K562 (cell line): ENCODE data around the gene SPHK1. TPM values are rescaled to one million over a fixed set of nuclear protein-coding genes. Genes with fewer than 3 reads are reported as not detected.

Experiments used
- ATAC-seq: fragments of 200-7000 bp; cut with Tn5 transposase; 3 replicates; pipeline ENCODE4 v1.9.1; 2020; ENCODE audit warnings: moderate library complexity
- BruUV-seq: library from RNA; stranded (reverse); fragments of 400-500 nt; replicated peaks from 2 replicates; lab custom pipeline; 2021; lab: Mats Ljungman, UMichigan
- CTCF ChIA-PET: fragments of 300-600 bp; formaldehyde crosslinking; extraction: SDS; loops from one replicate; lab custom pipeline; 2021; ENCODE audit warnings: low intra/inter-chr PET ratio; lab: Yijun Ruan, JAX
- POLR2A ChIA-PET: fragments of 300-600, 350-650 bp; sonication (Branson Sonifier 250); formaldehyde crosslinking; extraction: SDS; loops from one replicate; lab custom pipeline; 2021; ENCODE audit warnings: antibody characterized with exemption, inconsistent platforms; lab: Yijun Ruan, JAX
- DNase-seq, 4 experiments: peaks; one replicate each; pipeline versions ENCODE4 v3.0.0 to v3.0.0-alpha.2; 2011 to 2018; ENCODE audit warnings: low spot score in 3 of 4, mixed read lengths in 3 of 4; ENCODE audit errors: extremely low read depth in 1 of 4
- FAIRE-seq: peaks from 2 replicates; lab custom pipeline; 2011; peaks lifted over from hg19 to GRCh38; lab: Jason Lieb, UNC
- H2AFZ ChIP-seq: 2 replicates; pipeline ENCODE4 v1.6.0; 2011; ENCODE audit warnings: low read depth, low read length, control low read depth, inconsistent platforms
- H3K27ac ChIP-seq: fragments of 200-600 bp; 3 replicates; pipeline ENCODE4 v1.8.0; 2011; ENCODE audit warnings: low read depth, mild to moderate bottlenecking, control low read depth, inconsistent platforms, low read length, moderate library complexity, mixed read lengths; ENCODE audit errors: extremely low read depth
- H3K27me3 ChIP-seq, 2 experiments: fragments of 300-600 bp in 1 of 2; 2 replicates in 1 of 2; 3 replicates in 1 of 2; pipeline versions ENCODE4 v1.6.0 to v1.8.0; 2011; ENCODE audit warnings: inconsistent platforms in 2 of 2, low read length in 2 of 2, mild to moderate bottlenecking in 1 of 2, mixed read lengths in 1 of 2, moderate library complexity in 1 of 2; ENCODE audit not compliant: control insufficient read depth in 2 of 2, insufficient read depth in 2 of 2
- H3K36me3 ChIP-seq: fragments of 300-600 bp; 3 replicates; pipeline ENCODE4 v1.8.0; 2011; ENCODE audit warnings: mild to moderate bottlenecking, low read length, inconsistent platforms; ENCODE audit not compliant: control insufficient read depth, insufficient read depth
- H3K4me1 ChIP-seq, 2 experiments: fragments of 200-600 bp in 1 of 2; replicated peaks in 1 of 2; 2 replicates in 1 of 2; 3 replicates in 1 of 2; pipeline versions ENCODE4 v1.5.1 to v1.8.0; 2011; ENCODE audit warnings: inconsistent platforms in 2 of 2, low read length in 2 of 2, mild to moderate bottlenecking in 1 of 2, mixed read lengths in 1 of 2, moderate library complexity in 1 of 2; ENCODE audit not compliant: control insufficient read depth in 2 of 2, insufficient read depth in 2 of 2
- H3K4me2 ChIP-seq: 2 replicates; pipeline ENCODE4 v1.6.1; 2011; ENCODE audit warnings: low read length, control low read depth, inconsistent platforms, mixed read lengths; ENCODE audit not compliant: insufficient read depth
- H3K4me3 ChIP-seq: fragments of 200-600 bp; sonication (generic), shearing (Covaris generic); 2 replicates; pipeline ENCODE4 v1.5.1; 2016; ENCODE audit warnings: control low read depth, inconsistent platforms
- H3K79me2 ChIP-seq: fragments of 200-600 bp; 3 replicates; pipeline ENCODE4 v1.8.0; 2011; ENCODE audit warnings: low read length, inconsistent platforms; ENCODE audit not compliant: control insufficient read depth, insufficient read depth
- H3K9ac ChIP-seq, 2 experiments: 2 replicates each; pipeline versions ENCODE4 v1.6.0 to v1.6.1; 2011; ENCODE audit warnings: low read depth in 2 of 2, low read length in 2 of 2, control low read depth in 1 of 2, inconsistent platforms in 1 of 2, mild to moderate bottlenecking in 1 of 2, mixed read lengths in 1 of 2; ENCODE audit not compliant: insufficient read depth in 1 of 2
- H3K9me1 ChIP-seq: one replicate; pipeline ENCODE4 v1.6.0; 2011; ENCODE audit warnings: inconsistent platforms, mild to moderate bottlenecking, low read length, moderate library complexity; ENCODE audit not compliant: control insufficient read depth, insufficient read depth
- H3K9me3 ChIP-seq: replicated peaks from 2 replicates; pipeline ENCODE4 v1.5.1; 2011; ENCODE audit warnings: low read depth, low read length, inconsistent platforms; ENCODE audit not compliant: control insufficient read depth, insufficient read depth
- H4K20me1 ChIP-seq: replicated peaks from 2 replicates; pipeline ENCODE4 v1.6.1; 2011; ENCODE audit warnings: low read length, inconsistent platforms, mixed read lengths; ENCODE audit not compliant: control insufficient read depth, insufficient read depth
- CHAMP1 ChIP-seq: fragments of 450-650 bp; IDR thresholded peaks from 2 replicates; pipeline ENCODE4 v1.6.1; 2016; ENCODE audit warnings: mild to moderate bottlenecking
- CHCHD3 ChIP-seq: fragments of 250-450 bp; sonication (Bioruptor Pico); IDR thresholded peaks from 2 replicates; pipeline ENCODE4 v2.1.2; 2022; ENCODE audit warnings: mild to moderate bottlenecking
- PTRF ChIP-seq: fragments of 450-650 bp; IDR thresholded peaks from 2 replicates; pipeline ENCODE4 v1.6.1; 2016; ENCODE audit warnings: mild to moderate bottlenecking, missing genetic modification characterization, missing compliant biosample characterization
- REST ChIP-seq, 2 experiments: fragments of 450-650 bp; formaldehyde crosslinking in 1 of 2; IDR thresholded peaks; 2 replicates each; pipeline versions ENCODE4 v1.4.0 to v1.6.1; 2014 to 2020; ENCODE audit warnings: mild to moderate bottlenecking in 2 of 2, borderline replicate concordance in 1 of 2, low read depth in 1 of 2
- ZNF263 ChIP-seq: sonication (generic); formaldehyde crosslinking; IDR thresholded peaks from 2 replicates; pipeline ENCODE4 v1.8.0; 2022; ENCODE audit warnings: mild to moderate bottlenecking, missing genetic modification reagents, borderline replicate concordance
- ZNF644 ChIP-seq: fragments of 200-800 bp; sonication (Bioruptor generic); IDR thresholded peaks from 2 replicates; pipeline ENCODE4 v1.6.1; 2016; ENCODE audit warnings: low read depth, missing genetic modification characterization, missing compliant biosample characterization
- WGBS: fragments of 100-300 bp; shearing (Covaris generic); methylation state at CpG from one replicate; pipeline ENCODE4 v1.1.6; 2016; ENCODE audit warnings: low coverage, mixed read lengths; ENCODE audit not compliant: insufficient coverage; ENCODE audit errors: missing lambda C conversion rate; 5-methylcytosine and 5-hydroxymethylcytosine counted together
- in situ Hi-C: fragments of 300-500 bp; cut with MboI; formaldehyde crosslinking; loops from 4 replicates; pipeline ENCODE4 v1.15.0; 2018; ENCODE audit warnings: inconsistent platforms, mixed read lengths
- intact Hi-C: fragments of 100-400 bp; cut with micrococcal nuclease; formaldehyde crosslinking; loops from 2 replicates; pipeline ENCODE4 v1.14.2; 2022
- polyA plus RNA-seq, 8 experiments: library from polyadenylated mRNA; depleted of rRNA in 4 of 8; stranded (reverse) in 5 of 8; unstranded in 3 of 8; fragments of >200 nt; fragmentation: Nextera tagmentation in 2 of 8; fragmentation: Illumina TruSeq in 1 of 8; extraction: Ambion mirVana in 2 of 8; extraction: Trizol in 1 of 8; gene quantifications; 2 replicates each; pipeline versions ENCODE4 v1.2.1 to v1.2.3, GENCODE V29; 2011 to 2014; ENCODE audit warnings: inconsistent platforms in 1 of 8, missing spikeins in 1 of 8
- total RNA-seq, 7 experiments: library from RNA; depleted of rRNA in 6 of 7; stranded (reverse); fragments of >200 nt in 6 of 7; fragmentation: Illumina TruSeq in 2 of 7; extraction: Trizol in 2 of 7; gene quantifications; 2 replicates each; pipeline versions ENCODE4 v1.2.1 to v1.2.3, GENCODE V29; 2011 to 2021; ENCODE audit warnings: low replicate concordance in 1 of 7

Gene SPHK1
- total and polyA plus RNA-seq, 9 of the 15 experiments (the other 6 are each of a cell fraction or from before 2014, with no cell fraction given), result 0.21 to 60.3 (median 14.5) TPM

- BruUV-seq, result no TSS peak
- H3K9me1 ChIP-seq, result peaks cover 18% of the 10 kb centered on the region
- peaks cover 16 to 30% of the 10 kb centered on the region in 2 experiments for H3K4me1 ChIP-seq
- peak; percentile 89 to 98 (median 93) for DNase-seq
- H3K9me3 ChIP-seq, result no peaks in the 10 kb centered on the region
- peaks cover 16% of the 10 kb centered on the region for H3K79me2 ChIP-seq
- H3K4me3 ChIP-seq, result no peak overlapping the region
- peaks cover 49% of the 10 kb centered on the region for H4K20me1 ChIP-seq
- WGBS, result 1% methylated on average over 16 of the region's 16 CpGs
- H3K27ac ChIP-seq, result no peak overlapping the region
- no peak overlapping the region; a peak in 1 of 4 replicates for H3K9ac ChIP-seq
- ChIA-PET POLR2A (interaction anchor here (0.6 to 2.7 kb wide), 13 partner anchors 9 to 372 kb away, joined by 3 to 22 read pairs (median 4); partner anchors contain the start of genes PRPSAP1, SPHK1 and UBE2O), CTCF (no interaction called here)
- in situ Hi-C loops, result loop anchor here (5.0 kb wide), 1 partner anchor 101 kb away; no protein-coding TSS in a partner anchor
- peak overlapping the region; percentile 55; the same call in 1 of the 2 replicates for H3K4me2 ChIP-seq
- H2AFZ ChIP-seq, result no peak overlapping the region
- H3K27me3 ChIP-seq, result no peaks in the 10 kb centered on the region
- intact Hi-C loops, result loop anchor here (2.0 kb wide), 1 partner anchor 47 kb away; the partner anchor contains the start of gene UBE2O
- peak; percentile 97 for FAIRE-seq
- H3K36me3 ChIP-seq, result peaks cover 47% of the 10 kb centered on the region; the same call in 2 of the 3 replicates
- ATAC-seq, result peak; percentile 94
- peak; percentile 98 for TF ChIP-seq CHAMP1
- TF ChIP-seq ZNF263, result no peak; the same call in 1 of the 2 replicates
- peak; percentile 98 for TF ChIP-seq ZNF644 (tag)
- TF ChIP-seq CHCHD3 (CRISPR knock-in tag), result no peak
- peak; percentile 59; the same call in 1 of the 2 replicates for TF ChIP-seq REST (IDR thresholded peaks at IDR 0.05; ENCODE audit: borderline replicate concordance)
- TF ChIP-seq REST (CRISPR knock-in tag; IDR thresholded peaks at IDR 0.05; ENCODE audit: low read depth), result peak; percentile 22; the same call in 1 of the 2 replicates
- TF ChIP-seq PTRF (tag), result no peak
These were observed 21.7 kb downstream of the SPHK1 start for GRCh38 chr17:76405967-76406647.
